Liver (tissue), 9 donors: Measurements from ENCODE around the gene NOC2L. TPM values are rescaled to one million over a fixed set of nuclear protein-coding genes. Genes with fewer than 3 reads are reported as not detected.

Source experiments
- DNase-seq: peaks from one replicate; pipeline ENCODE4 v3.0.0-alpha.2; 2017; ENCODE audit warnings: low spot score
- H3K27ac ChIP-seq, 2 donors: one replicate each; pipeline ENCODE4 v1.7.0; 2013; ENCODE audit warnings: inconsistent platforms in 2 of 2, low read length in 2 of 2, control low read depth in 1 of 2, low read depth in 1 of 2, mild to moderate bottlenecking in 1 of 2
- H3K27me3 ChIP-seq, 4 donors: one replicate each; pipeline versions ENCODE4 v1.6.1 to v1.7.0; 2013; ENCODE audit warnings: low read length in 3 of 4, inconsistent platforms in 1 of 4, mild to moderate bottlenecking in 1 of 4, moderate library complexity in 1 of 4; ENCODE audit not compliant: control insufficient read depth in 4 of 4, insufficient read depth in 4 of 4
- H3K36me3 ChIP-seq, 4 donors: one replicate each; pipeline versions ENCODE4 v1.6.1 to v1.7.0; 2013; ENCODE audit warnings: low read length in 3 of 4, mild to moderate bottlenecking in 3 of 4, low read depth in 1 of 4, moderate library complexity in 1 of 4; ENCODE audit not compliant: control insufficient read depth in 4 of 4, insufficient read depth in 3 of 4
- H3K4me1 ChIP-seq, 4 donors: one replicate each; pipeline versions ENCODE4 v1.6.1 to v1.7.0; 2013; ENCODE audit warnings: low read length in 3 of 4, mild to moderate bottlenecking in 3 of 4, moderate library complexity in 1 of 4; ENCODE audit not compliant: control insufficient read depth in 4 of 4, insufficient read depth in 4 of 4
- H3K4me3 ChIP-seq, 3 donors: one replicate each; pipeline versions ENCODE4 v1.6.1 to v1.7.0; 2013; ENCODE audit warnings: low read length in 3 of 3, control low read depth in 1 of 3, low read depth in 1 of 3, mild to moderate bottlenecking in 1 of 3
- H3K9ac ChIP-seq, 2 donors: one replicate each; pipeline ENCODE4 v1.7.0; 2013; ENCODE audit warnings: low read length in 2 of 2, mild to moderate bottlenecking in 2 of 2, moderate library complexity in 2 of 2, control low read depth in 1 of 2, low read depth in 1 of 2
- H3K9me3 ChIP-seq, 4 donors: one replicate each; pipeline versions ENCODE4 v1.6.1 to v1.7.0; 2013; ENCODE audit warnings: low read length in 3 of 4; ENCODE audit not compliant: control insufficient read depth in 4 of 4
- FOXA1 ChIP-seq: IDR thresholded peaks from 2 replicates; pipeline ENCODE4 v1.6.1; 2016; ENCODE audit warnings: antibody characterized with exemption
- FOXA2 ChIP-seq: IDR thresholded peaks from 2 replicates; pipeline ENCODE4 v1.6.1; 2016; ENCODE audit warnings: antibody characterized with exemption
- GABPA ChIP-seq, 2 donors: IDR thresholded peaks in 1 of 2; conservative IDR thresholded peaks in 1 of 2; 2 replicates each; pipeline ENCODE4 v1.6.1; 2016; ENCODE audit warnings: antibody characterized with exemption in 2 of 2, mild to moderate bottlenecking in 1 of 2, moderate library complexity in 1 of 2
- HNF4A ChIP-seq, 2 donors: conservative IDR thresholded peaks; 2 replicates each; pipeline ENCODE4 v1.6.1; 2016; ENCODE audit warnings: antibody characterized with exemption in 2 of 2, mild to moderate bottlenecking in 2 of 2
- HNF4G ChIP-seq: IDR thresholded peaks from 2 replicates; pipeline ENCODE4 v1.6.1; 2016; ENCODE audit warnings: antibody characterized with exemption
- JUND ChIP-seq, 2 donors: IDR thresholded peaks; 2 replicates each; pipeline ENCODE4 v1.6.1; 2016; ENCODE audit warnings: antibody characterized with exemption in 2 of 2
- NR2F2 ChIP-seq: IDR thresholded peaks from 2 replicates; pipeline ENCODE4 v1.6.1; 2016; ENCODE audit warnings: antibody characterized with exemption
- RXRA ChIP-seq, 2 donors: IDR thresholded peaks; 2 replicates each; pipeline ENCODE4 v1.6.1; 2017 to 2018; ENCODE audit warnings: antibody characterized with exemption in 2 of 2, mild to moderate bottlenecking in 1 of 2
- SP1 ChIP-seq: IDR thresholded peaks from 2 replicates; pipeline ENCODE4 v1.6.1; 2018; ENCODE audit warnings: antibody characterized with exemption, mild to moderate bottlenecking
- TAF1 ChIP-seq: conservative IDR thresholded peaks from 2 replicates; pipeline ENCODE4 v1.6.1; 2016; ENCODE audit warnings: antibody characterized with exemption, mild to moderate bottlenecking
- YY1 ChIP-seq: IDR thresholded peaks from 2 replicates; pipeline ENCODE4 v1.6.1; 2016; ENCODE audit warnings: antibody characterized with exemption, mild to moderate bottlenecking
- WGBS: extraction: QIAGEN DNeasy Blood & Tissue Kit; methylation state at CpG from one replicate; pipeline ENCODE4 v1.1.7; 2013; 5-methylcytosine and 5-hydroxymethylcytosine counted together
- polyA plus RNA-seq, 2 donors: library from polyadenylated mRNA; stranded (reverse) in 1 of 2; unstranded in 1 of 2; fragments of 200-250 nt in 1 of 2; fragments of >200 nt in 1 of 2; fragmentation: Nextera tagmentation in 1 of 2; extraction: Ambion mirVana in 1 of 2; gene quantifications; one replicate each; pipeline versions ENCODE4 v1.2.1 to v1.2.3, GENCODE V29; 2013 to 2015
- total RNA-seq, 2 donors: library from RNA; depleted of rRNA; stranded (reverse); fragments of >200 nt; gene quantifications; one replicate each; pipeline ENCODE4 v1.2.3, GENCODE V29; 2014
- TF ChIP-seq, protein P1 (sequence below): fragments of 150-350 bp; IDR thresholded peaks from 2 replicates; pipeline ENCODE4 v1.5.1; 2017; ENCODE audit warnings: improper control_type of control experiment, low read depth, low read length; ENCODE audit not compliant: missing input control
- TF ChIP-seq, protein P2 (sequence below): IDR thresholded peaks from 2 replicates; pipeline ENCODE4 v1.6.1; 2016; ENCODE audit warnings: antibody characterized with exemption
- TF ChIP-seq, protein P3 (sequence below): IDR thresholded peaks from 2 replicates; pipeline ENCODE4 v1.6.1; 2016; ENCODE audit warnings: antibody characterized with exemption
- donor health status: healthy.
- donor health status: healthy.
- donor health status: healthy.
- donor health status: healthy.
- donor health status: healthy.

Gene NOC2L
- total and polyA plus RNA-seq, 4 donors = 17.1 to 34.5 (median 30.0) TPM

DNA sequence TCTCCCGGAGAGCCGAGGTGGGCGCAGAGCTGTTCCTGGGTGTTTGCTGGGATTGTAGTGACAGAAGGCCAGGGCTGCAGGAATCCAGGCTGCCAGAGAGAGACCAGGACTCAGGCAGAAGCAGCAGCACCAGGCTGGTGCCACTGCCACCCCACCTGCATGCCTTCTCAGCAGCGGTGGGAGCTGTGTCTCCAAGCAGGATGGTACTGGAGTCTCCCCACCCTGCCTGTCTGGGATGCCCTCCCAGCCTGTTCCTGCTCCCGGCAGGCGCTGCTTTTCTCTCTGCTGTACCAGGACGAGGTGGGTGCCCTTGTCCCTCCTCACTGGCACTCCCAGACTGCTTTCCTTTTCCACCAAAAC, 45.3 kb upstream of the NOC2L start:
- no peak overlapping the region for H3K27ac ChIP-seq
- no peaks in the 10 kb centered on the region for H3K36me3 ChIP-seq
- H3K27me3 ChIP-seq = peaks cover 0 to 5% (median 0%) of the 10 kb centered on the region in 4 donors
- TF ChIP-seq SP1 (no peak), YY1 (no peak), FOXA1 (no peak), HNF4G (no peak), TAF1 (no peak), FOXA2 (no peak), GABPA (IDR thresholded peaks at IDR 0.05 in 1 of 2, conservative IDR thresholded peaks at IDR 0.05 in 1 of 2) (no peak)
- TF ChIP-seq, protein P1, sequence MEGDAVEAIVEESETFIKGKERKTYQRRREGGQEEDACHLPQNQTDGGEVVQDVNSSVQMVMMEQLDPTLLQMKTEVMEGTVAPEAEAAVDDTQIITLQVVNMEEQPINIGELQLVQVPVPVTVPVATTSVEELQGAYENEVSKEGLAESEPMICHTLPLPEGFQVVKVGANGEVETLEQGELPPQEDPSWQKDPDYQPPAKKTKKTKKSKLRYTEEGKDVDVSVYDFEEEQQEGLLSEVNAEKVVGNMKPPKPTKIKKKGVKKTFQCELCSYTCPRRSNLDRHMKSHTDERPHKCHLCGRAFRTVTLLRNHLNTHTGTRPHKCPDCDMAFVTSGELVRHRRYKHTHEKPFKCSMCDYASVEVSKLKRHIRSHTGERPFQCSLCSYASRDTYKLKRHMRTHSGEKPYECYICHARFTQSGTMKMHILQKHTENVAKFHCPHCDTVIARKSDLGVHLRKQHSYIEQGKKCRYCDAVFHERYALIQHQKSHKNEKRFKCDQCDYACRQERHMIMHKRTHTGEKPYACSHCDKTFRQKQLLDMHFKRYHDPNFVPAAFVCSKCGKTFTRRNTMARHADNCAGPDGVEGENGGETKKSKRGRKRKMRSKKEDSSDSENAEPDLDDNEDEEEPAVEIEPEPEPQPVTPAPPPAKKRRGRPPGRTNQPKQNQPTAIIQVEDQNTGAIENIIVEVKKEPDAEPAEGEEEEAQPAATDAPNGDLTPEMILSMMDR = no peak
- no peak for DNase-seq
- 75% methylated on average over 7 of the region's 7 CpGs for WGBS
- H3K4me1 ChIP-seq = peaks cover 6 to 39% (median 34%) of the 10 kb centered on the region in 4 donors
- H3K4me3 ChIP-seq = no peak overlapping the region
- no peak overlapping the region for H3K9ac ChIP-seq
- no peaks in the 10 kb centered on the region for H3K9me3 ChIP-seq

DNA sequence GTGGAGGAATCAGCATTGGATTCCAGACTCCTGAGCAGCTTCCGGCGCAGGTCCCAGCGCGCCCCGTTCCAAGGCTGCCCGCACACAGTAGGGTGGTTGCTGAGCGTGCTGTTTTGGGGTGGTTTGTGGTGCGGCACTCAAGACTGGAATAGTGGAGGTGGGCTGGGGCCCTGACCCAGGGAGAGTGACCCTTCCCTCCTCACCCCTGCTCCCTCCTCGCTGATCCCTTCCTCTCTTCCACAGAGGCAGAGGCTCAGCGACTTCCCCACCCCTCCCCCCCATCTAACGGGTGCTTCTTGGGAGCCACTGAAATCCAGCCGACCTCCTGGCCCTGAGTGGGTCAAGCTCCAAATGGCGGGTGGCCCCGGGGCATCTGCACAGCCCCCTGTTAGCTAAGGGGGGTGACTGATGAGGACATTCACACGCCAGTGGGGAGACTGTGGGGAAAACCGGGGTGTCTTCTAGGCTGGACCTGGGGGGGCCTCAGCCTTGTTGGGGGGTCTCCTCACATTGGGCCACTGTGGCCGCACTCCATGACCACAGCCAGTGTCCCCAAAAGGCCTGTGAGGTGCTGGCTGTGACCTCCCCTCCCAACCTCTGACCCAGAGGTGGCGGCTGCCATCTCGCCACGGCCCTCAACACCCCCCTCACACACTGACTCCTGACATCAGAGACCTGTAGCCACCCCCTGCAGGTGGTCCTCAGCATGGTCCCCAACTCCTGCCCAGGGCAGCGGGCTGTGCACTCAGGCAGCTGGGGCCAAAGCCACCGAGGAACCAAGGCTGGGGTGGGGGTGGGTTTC, 44.8 kb upstream of the NOC2L start:
- Histone ChIP-seq H3K4me3 (no peak overlapping the region), H3K36me3 (no peaks in the 10 kb centered on the region), H3K9me3 (no peaks in the 10 kb centered on the region), H3K4me1 (peaks cover 6 to 45% (median 40%) of the 10 kb centered on the region in 4 donors), H3K27ac (no peak overlapping the region), H3K27me3 (peaks cover 0 to 7% (median 0%) of the 10 kb centered on the region in 4 donors), H3K9ac (no peak overlapping the region)
- TF ChIP-seq HNF4A (conservative IDR thresholded peaks at IDR 0.05) (no peak), GABPA (IDR thresholded peaks at IDR 0.05 in 1 of 2, conservative IDR thresholded peaks at IDR 0.05 in 1 of 2) (no peak), NR2F2 (no peak), RXRA (IDR thresholded peaks at IDR 0.05) (no peak), HNF4G (no peak), YY1 (no peak), JUND (IDR thresholded peaks at IDR 0.05) (no peak)
- TF ChIP-seq, protein P2, sequence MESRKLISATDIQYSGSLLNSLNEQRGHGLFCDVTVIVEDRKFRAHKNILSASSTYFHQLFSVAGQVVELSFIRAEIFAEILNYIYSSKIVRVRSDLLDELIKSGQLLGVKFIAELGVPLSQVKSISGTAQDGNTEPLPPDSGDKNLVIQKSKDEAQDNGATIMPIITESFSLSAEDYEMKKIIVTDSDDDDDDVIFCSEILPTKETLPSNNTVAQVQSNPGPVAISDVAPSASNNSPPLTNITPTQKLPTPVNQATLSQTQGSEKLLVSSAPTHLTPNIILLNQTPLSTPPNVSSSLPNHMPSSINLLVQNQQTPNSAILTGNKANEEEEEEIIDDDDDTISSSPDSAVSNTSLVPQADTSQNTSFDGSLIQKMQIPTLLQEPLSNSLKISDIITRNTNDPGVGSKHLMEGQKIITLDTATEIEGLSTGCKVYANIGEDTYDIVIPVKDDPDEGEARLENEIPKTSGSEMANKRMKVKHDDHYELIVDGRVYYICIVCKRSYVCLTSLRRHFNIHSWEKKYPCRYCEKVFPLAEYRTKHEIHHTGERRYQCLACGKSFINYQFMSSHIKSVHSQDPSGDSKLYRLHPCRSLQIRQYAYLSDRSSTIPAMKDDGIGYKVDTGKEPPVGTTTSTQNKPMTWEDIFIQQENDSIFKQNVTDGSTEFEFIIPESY = no peak
- TF ChIP-seq, protein P3, sequence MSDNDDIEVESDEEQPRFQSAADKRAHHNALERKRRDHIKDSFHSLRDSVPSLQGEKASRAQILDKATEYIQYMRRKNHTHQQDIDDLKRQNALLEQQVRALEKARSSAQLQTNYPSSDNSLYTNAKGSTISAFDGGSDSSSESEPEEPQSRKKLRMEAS = no peak
- TF ChIP-seq, protein P1 = no peak
- DNase-seq = no peak
- 82% methylated on average over 22 of the region's 22 CpGs for WGBS
